K562 (cell line): ENCODE results near the gene TUBA1B. TPM values are rescaled to one million over a fixed set of nuclear protein-coding genes. Genes with fewer than 3 reads are reported as not detected.

Experiments used
- CBX1 ChIP-seq: sonication (generic); IDR thresholded peaks from 2 replicates; pipeline ENCODE4 v1.6.1; 2016; ENCODE audit warnings: antibody characterized with exemption, low read depth, mild to moderate bottlenecking
- CCNT2 ChIP-seq: IDR thresholded peaks from 2 replicates; pipeline ENCODE4 v1.6.1; 2011; ENCODE audit warnings: borderline replicate concordance, low read depth, mild to moderate bottlenecking, moderate library complexity, mixed read lengths, low read length; ENCODE audit not compliant: insufficient read length; ENCODE audit errors: extremely low read depth
- FIP1L1 ChIP-seq: fragments of 200-400 bp; formaldehyde crosslinking; IDR thresholded peaks from 2 replicates; pipeline ENCODE4 v1.6.1; 2018; ENCODE audit warnings: mild to moderate bottlenecking, low read depth, low read length; ENCODE audit not compliant: poor library complexity, severe bottlenecking
- FOXJ3 ChIP-seq: sonication (generic); formaldehyde crosslinking; IDR thresholded peaks from 2 replicates; pipeline ENCODE4 v1.4.0; 2020; ENCODE audit warnings: mild to moderate bottlenecking, missing genetic modification reagents
- HNRNPLL ChIP-seq: fragments of 200-400 bp; formaldehyde crosslinking; IDR thresholded peaks from 2 replicates; pipeline ENCODE4 v1.6.1; 2017; ENCODE audit warnings: low read length, low read depth, mild to moderate bottlenecking; ENCODE audit not compliant: poor library complexity, severe bottlenecking
- LEF1 ChIP-seq: fragments of 450-650 bp; IDR thresholded peaks from 2 replicates; pipeline ENCODE4 v1.6.1; 2016; ENCODE audit warnings: mild to moderate bottlenecking
- PPARD ChIP-seq: fragments of 250-450 bp; sonication (Bioruptor Pico); IDR thresholded peaks from 2 replicates; pipeline ENCODE4 v1.8.0; 2022; ENCODE audit warnings: inconsistent platforms, mild to moderate bottlenecking, moderate library complexity
- ZNF384 ChIP-seq: IDR thresholded peaks from 2 replicates; pipeline ENCODE4 v1.6.1; 2012; ENCODE audit warnings: low read depth, low read length, improper control_type of control experiment
- ZNF644 ChIP-seq: fragments of 200-800 bp; sonication (Bioruptor generic); IDR thresholded peaks from 2 replicates; pipeline ENCODE4 v1.6.1; 2016; ENCODE audit warnings: low read depth, missing genetic modification characterization, missing compliant biosample characterization
- polyA plus RNA-seq, 8 experiments: library from polyadenylated mRNA; depleted of rRNA in 4 of 8; stranded (reverse) in 5 of 8; unstranded in 3 of 8; fragments of >200 nt; fragmentation: Nextera tagmentation in 2 of 8; fragmentation: Illumina TruSeq in 1 of 8; extraction: Ambion mirVana in 2 of 8; extraction: Trizol in 1 of 8; gene quantifications; 2 replicates each; pipeline versions ENCODE4 v1.2.1 to v1.2.3, GENCODE V29; 2011 to 2014; ENCODE audit warnings: inconsistent platforms in 1 of 8, missing spikeins in 1 of 8
- total RNA-seq, 7 experiments: library from RNA; depleted of rRNA in 6 of 7; stranded (reverse); fragments of >200 nt in 6 of 7; fragmentation: Illumina TruSeq in 2 of 7; extraction: Trizol in 2 of 7; gene quantifications; 2 replicates each; pipeline versions ENCODE4 v1.2.1 to v1.2.3, GENCODE V29; 2011 to 2021; ENCODE audit warnings: low replicate concordance in 1 of 7
- TF ChIP-seq, protein P1 (sequence below): fragments of 250-450 bp; sonication (Bioruptor Pico); IDR thresholded peaks from 2 replicates; pipeline ENCODE4 v1.4.0; 2020; ENCODE audit warnings: mild to moderate bottlenecking
- TF ChIP-seq, protein P2 (sequence below): sonication (generic); formaldehyde crosslinking; IDR thresholded peaks from 2 replicates; pipeline ENCODE4 v1.8.0; 2022; ENCODE audit warnings: missing genetic modification reagents, mild to moderate bottlenecking, borderline replicate concordance
- TF ChIP-seq, protein P3 (sequence below): fragments of 150-350 bp; IDR thresholded peaks from 2 replicates; pipeline ENCODE4 v1.6.1; 2014; ENCODE audit warnings: low read depth, mild to moderate bottlenecking, low read length, borderline replicate concordance
- TF ChIP-seq, protein P4 (sequence below): fragments of 250-450 bp; sonication (Bioruptor Pico); IDR thresholded peaks from 2 replicates; pipeline ENCODE4 v1.8.0; 2022; ENCODE audit warnings: inconsistent platforms, mild to moderate bottlenecking, moderate library complexity, borderline replicate concordance
- TF ChIP-seq, protein P5 (sequence below): IDR thresholded peaks from 2 replicates; pipeline ENCODE4 v1.6.1; 2016; ENCODE audit warnings: missing genetic modification characterization, missing compliant biosample characterization

Gene TUBA1B
- total and polyA plus RNA-seq, 9 of the 15 experiments (the other 6 are each of a cell fraction or from before 2014, with no cell fraction given), result 2,189 to 4,624 (median 2,628) TPM

DNA sequence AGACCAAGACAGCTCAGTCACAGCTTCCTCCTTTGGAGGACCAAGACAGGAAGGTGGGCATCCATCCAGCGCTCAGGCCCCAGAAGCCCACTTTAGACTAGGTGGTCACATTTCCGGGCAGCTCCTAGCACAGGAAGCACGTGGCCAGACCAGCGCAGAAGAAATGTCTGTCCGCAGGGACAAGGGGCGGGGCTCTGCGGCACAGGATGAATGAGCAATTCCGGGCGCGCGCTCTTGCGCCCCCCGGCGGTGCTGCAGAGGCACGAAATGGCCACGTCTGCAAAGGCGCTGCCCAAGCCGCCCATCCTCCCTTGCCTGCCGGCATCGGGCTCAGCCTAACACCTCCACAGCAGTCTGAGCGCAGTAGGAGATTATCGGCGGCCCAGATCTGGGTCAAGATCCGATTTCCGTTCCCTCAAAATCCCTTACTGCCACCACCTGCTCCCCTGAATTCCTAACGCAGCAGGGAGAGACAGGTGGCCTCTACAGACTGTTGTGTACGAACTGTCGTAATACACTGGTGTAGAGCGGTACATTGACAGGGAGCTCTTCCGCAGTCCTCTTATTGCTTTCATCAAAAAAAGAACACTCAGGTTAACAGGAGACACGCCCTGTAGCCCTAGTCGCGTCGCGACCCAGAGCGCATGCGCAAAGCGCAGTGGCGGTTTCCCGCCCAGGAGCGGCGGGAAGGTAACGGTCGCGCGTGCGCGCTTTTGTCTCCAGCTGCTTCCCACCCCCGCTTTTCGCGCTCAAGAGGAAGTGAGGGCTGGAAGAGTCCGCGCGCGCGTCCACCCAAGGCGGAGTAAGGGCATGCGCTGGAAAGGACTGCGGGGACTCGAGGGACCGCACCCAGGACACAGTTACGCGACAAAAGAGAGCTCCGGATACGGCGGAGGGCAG, 794 bp downstream of the TUBA1B start (continued):
- TF ChIP-seq FIP1L1 (peak; percentile 83), LEF1 (peak; percentile 57; the same call in 1 of the 2 replicates), CCNT2 (peak; percentile 72), CBX1 (no peak; the same call in 1 of the 2 replicates), PPARD (CRISPR knock-in tag) (no peak), ZNF644 (tag) (peak; percentile 13; the same call in 1 of the 2 replicates), HNRNPLL (no peak), ZNF384 (peak; percentile 42; the same call in 1 of the 2 replicates), FOXJ3 (CRISPR knock-in tag) (no peak)
- TF ChIP-seq, protein P1, sequence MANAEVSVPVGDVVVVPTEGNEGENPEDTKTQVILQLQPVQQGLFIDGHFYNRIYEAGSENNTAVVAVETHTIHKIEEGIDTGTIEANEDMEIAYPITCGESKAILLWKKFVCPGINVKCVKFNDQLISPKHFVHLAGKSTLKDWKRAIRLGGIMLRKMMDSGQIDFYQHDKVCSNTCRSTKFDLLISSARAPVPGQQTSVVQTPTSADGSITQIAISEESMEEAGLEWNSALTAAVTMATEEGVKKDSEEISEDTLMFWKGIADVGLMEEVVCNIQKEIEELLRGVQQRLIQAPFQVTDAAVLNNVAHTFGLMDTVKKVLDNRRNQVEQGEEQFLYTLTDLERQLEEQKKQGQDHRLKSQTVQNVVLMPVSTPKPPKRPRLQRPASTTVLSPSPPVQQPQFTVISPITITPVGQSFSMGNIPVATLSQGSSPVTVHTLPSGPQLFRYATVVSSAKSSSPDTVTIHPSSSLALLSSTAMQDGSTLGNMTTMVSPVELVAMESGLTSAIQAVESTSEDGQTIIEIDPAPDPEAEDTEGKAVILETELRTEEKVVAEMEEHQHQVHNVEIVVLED (CRISPR knock-in tag), result no peak; the same call in none of the 2 replicates
- TF ChIP-seq, protein P2, sequence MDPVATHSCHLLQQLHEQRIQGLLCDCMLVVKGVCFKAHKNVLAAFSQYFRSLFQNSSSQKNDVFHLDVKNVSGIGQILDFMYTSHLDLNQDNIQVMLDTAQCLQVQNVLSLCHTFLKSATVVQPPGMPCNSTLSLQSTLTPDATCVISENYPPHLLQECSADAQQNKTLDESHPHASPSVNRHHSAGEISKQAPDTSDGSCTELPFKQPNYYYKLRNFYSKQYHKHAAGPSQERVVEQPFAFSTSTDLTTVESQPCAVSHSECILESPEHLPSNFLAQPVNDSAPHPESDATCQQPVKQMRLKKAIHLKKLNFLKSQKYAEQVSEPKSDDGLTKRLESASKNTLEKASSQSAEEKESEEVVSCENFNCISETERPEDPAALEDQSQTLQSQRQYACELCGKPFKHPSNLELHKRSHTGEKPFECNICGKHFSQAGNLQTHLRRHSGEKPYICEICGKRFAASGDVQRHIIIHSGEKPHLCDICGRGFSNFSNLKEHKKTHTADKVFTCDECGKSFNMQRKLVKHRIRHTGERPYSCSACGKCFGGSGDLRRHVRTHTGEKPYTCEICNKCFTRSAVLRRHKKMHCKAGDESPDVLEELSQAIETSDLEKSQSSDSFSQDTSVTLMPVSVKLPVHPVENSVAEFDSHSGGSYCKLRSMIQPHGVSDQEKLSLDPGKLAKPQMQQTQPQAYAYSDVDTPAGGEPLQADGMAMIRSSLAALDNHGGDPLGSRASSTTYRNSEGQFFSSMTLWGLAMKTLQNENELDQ (CRISPR knock-in tag), result peak; percentile 88; the same call in 1 of the 2 replicates
- TF ChIP-seq, protein P3, sequence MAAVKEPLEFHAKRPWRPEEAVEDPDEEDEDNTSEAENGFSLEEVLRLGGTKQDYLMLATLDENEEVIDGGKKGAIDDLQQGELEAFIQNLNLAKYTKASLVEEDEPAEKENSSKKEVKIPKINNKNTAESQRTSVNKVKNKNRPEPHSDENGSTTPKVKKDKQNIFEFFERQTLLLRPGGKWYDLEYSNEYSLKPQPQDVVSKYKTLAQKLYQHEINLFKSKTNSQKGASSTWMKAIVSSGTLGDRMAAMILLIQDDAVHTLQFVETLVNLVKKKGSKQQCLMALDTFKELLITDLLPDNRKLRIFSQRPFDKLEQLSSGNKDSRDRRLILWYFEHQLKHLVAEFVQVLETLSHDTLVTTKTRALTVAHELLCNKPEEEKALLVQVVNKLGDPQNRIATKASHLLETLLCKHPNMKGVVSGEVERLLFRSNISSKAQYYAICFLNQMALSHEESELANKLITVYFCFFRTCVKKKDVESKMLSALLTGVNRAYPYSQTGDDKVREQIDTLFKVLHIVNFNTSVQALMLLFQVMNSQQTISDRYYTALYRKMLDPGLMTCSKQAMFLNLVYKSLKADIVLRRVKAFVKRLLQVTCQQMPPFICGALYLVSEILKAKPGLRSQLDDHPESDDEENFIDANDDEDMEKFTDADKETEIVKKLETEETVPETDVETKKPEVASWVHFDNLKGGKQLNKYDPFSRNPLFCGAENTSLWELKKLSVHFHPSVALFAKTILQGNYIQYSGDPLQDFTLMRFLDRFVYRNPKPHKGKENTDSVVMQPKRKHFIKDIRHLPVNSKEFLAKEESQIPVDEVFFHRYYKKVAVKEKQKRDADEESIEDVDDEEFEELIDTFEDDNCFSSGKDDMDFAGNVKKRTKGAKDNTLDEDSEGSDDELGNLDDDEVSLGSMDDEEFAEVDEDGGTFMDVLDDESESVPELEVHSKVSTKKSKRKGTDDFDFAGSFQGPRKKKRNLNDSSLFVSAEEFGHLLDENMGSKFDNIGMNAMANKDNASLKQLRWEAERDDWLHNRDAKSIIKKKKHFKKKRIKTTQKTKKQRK, result no peak
- TF ChIP-seq, protein P4, sequence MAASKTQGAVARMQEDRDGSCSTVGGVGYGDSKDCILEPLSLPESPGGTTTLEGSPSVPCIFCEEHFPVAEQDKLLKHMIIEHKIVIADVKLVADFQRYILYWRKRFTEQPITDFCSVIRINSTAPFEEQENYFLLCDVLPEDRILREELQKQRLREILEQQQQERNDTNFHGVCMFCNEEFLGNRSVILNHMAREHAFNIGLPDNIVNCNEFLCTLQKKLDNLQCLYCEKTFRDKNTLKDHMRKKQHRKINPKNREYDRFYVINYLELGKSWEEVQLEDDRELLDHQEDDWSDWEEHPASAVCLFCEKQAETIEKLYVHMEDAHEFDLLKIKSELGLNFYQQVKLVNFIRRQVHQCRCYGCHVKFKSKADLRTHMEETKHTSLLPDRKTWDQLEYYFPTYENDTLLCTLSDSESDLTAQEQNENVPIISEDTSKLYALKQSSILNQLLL, result no peak
- TF ChIP-seq, protein P5, sequence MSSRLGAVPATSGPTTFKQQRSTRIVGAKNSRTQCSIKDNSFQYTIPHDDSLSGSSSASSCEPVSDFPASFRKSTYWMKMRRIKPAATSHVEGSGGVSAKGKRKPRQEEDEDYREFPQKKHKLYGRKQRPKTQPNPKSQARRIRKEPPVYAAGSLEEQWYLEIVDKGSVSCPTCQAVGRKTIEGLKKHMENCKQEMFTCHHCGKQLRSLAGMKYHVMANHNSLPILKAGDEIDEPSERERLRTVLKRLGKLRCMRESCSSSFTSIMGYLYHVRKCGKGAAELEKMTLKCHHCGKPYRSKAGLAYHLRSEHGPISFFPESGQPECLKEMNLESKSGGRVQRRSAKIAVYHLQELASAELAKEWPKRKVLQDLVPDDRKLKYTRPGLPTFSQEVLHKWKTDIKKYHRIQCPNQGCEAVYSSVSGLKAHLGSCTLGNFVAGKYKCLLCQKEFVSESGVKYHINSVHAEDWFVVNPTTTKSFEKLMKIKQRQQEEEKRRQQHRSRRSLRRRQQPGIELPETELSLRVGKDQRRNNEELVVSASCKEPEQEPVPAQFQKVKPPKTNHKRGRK (tag), result no peak
